ENCODE results near the gene ADGRA3. TPM values are rescaled to one million over a fixed set of nuclear protein-coding genes. Genes with fewer than 3 reads are reported as not detected.

The ADGRA3 gene
- polyA plus RNA-seq, 1 of the 3 experiments (the other 2 are of a cell fraction), result 11.8 TPM

GRCh38 chr4:22504922-22505321 is 10.9 kb downstream of the ADGRA3 start:
- Histone ChIP-seq H2AFZ (ENCODE audit: low read depth) (no peak overlapping the region), H3K9ac (no peak overlapping the region), H3F3A (replicated peaks; ENCODE audit: insufficient read depth) (no peaks in the 10 kb centered on the region), H3K9me2 (no peaks in the 10 kb centered on the region), H3K27me3 (ENCODE audit: insufficient read depth) (no peaks in the 10 kb centered on the region), H3K4me3 (ENCODE audit: low read depth in 2 of 2, low read length in 1 of 2) (no peak overlapping the region), H3K36me3 (replicated peaks in 1 of 2; ENCODE audit: control insufficient read depth in 1 of 2, insufficient read depth in 2 of 2, low read length in 1 of 2) (no peaks in the 10 kb centered on the region), H3K4me1 (ENCODE audit: control insufficient read depth in 1 of 2, insufficient read depth in 2 of 2, low read depth in 1 of 2, low read length in 1 of 2) (peaks cover 0 to 26% of the 10 kb centered on the region in 2 experiments; a peak in 3 of 4 replicates), H3K79me2 (ENCODE audit: insufficient read depth) (peaks cover 63% of the 10 kb centered on the region), H4K20me1 (ENCODE audit: insufficient read depth) (peaks cover 29% of the 10 kb centered on the region), H3K27ac (ENCODE audit: low read depth in 2 of 2, low read length in 1 of 2) (no peak overlapping the region), H3K4me2 (no peak overlapping the region), H3K9me3 (no peaks in the 10 kb centered on the region)
- 94% methylated on average over 4 of the region's 4 CpGs for WGBS (ENCODE audit: low lambda C conversion rate)
- TF ChIP-seq MXI1 (IDR thresholded peaks at IDR 0.05; ENCODE audit: low read depth, low read length), result no peak
- TF ChIP-seq RAD21 (IDR thresholded peaks at IDR 0.05; ENCODE audit: low read length), result no peak
- TF ChIP-seq JUND (IDR thresholded peaks at IDR 0.05), result peak; percentile 21; the same call in 1 of the 2 replicates
- TF ChIP-seq PBX3 (IDR thresholded peaks at IDR 0.05), result peak; percentile 63
- TF ChIP-seq TCF12 (IDR thresholded peaks at IDR 0.05), result peak; percentile 6; the same call in 1 of the 2 replicates
- peak; percentile 39; the same call in 1 of the 2 replicates for TF ChIP-seq FOSL2 (IDR thresholded peaks at IDR 0.05; ENCODE audit: borderline replicate concordance, low read depth)
- ChIA-PET POLR2A (interaction anchor here (0.6 kb wide), 1 partner anchor 8 kb away, joined by 3 read pairs; no protein-coding TSS in a partner anchor), CTCF (interaction anchor here (1.0 kb wide), 1 partner anchor 12 kb away, joined by 3 read pairs; no protein-coding TSS in a partner anchor)
- DNase-seq, result no peak

- no peak overlapping the region for H2AFZ ChIP-seq (ENCODE audit: low read depth)
- H3K9ac ChIP-seq, result no peak overlapping the region
- ChIA-PET POLR2A (interaction anchor here (0.6 kb wide), 2 partner anchors 9 to 15 kb away, joined by 3 read pairs; no protein-coding TSS in a partner anchor), CTCF (no interaction called here)
- DNase-seq, result no peak
- no peaks in the 10 kb centered on the region for H3K27me3 ChIP-seq (ENCODE audit: insufficient read depth)
- TF ChIP-seq MEF2A (IDR thresholded peaks at IDR 0.05; ENCODE audit: borderline replicate concordance, low read depth) (no peak), CTCF (IDR thresholded peaks at IDR 0.05) (no peak)
- no peaks in the 10 kb centered on the region for H3F3A ChIP-seq (replicated peaks; ENCODE audit: insufficient read depth)
- H3K4me1 ChIP-seq (ENCODE audit: control insufficient read depth in 1 of 2, insufficient read depth in 2 of 2, low read depth in 1 of 2, low read length in 1 of 2), result peaks cover 0 to 26% of the 10 kb centered on the region in 2 experiments; a peak in 3 of 4 replicates
- H3K9me2 ChIP-seq, result no peaks in the 10 kb centered on the region
- no peak overlapping the region for H3K4me2 ChIP-seq
- 94% methylated on average over 5 of the region's 5 CpGs for WGBS (ENCODE audit: low lambda C conversion rate)
- no peak overlapping the region for H3K27ac ChIP-seq (ENCODE audit: low read depth in 2 of 2, low read length in 1 of 2)
- H3K79me2 ChIP-seq (ENCODE audit: insufficient read depth), result peaks cover 62% of the 10 kb centered on the region
- no peak overlapping the region for H3K4me3 ChIP-seq (ENCODE audit: low read depth in 2 of 2, low read length in 1 of 2)
- H3K36me3 ChIP-seq (replicated peaks in 1 of 2; ENCODE audit: control insufficient read depth in 1 of 2, insufficient read depth in 2 of 2, low read length in 1 of 2), result no peaks in the 10 kb centered on the region
- peaks cover 29% of the 10 kb centered on the region for H4K20me1 ChIP-seq (ENCODE audit: insufficient read depth)
- no peaks in the 10 kb centered on the region for H3K9me3 ChIP-seq
These were observed 11.4 kb downstream of the ADGRA3 start for GRCh38 chr4:22504447-22504846.
